ENCODE measurements around the gene MTHFR.

The MTHFR gene

GRCh38 chr1:11802616-11802972 is 3.2 kb downstream of the MTHFR start:
- H3K9me3 ChIP-seq (ENCODE audit: low read length): no peaks in the 10 kb centered on the region
- H3K27me3 ChIP-seq (ENCODE audit: control insufficient read depth in 1 of 2, insufficient read depth in 2 of 2, low read length in 2 of 2): no peaks in the 10 kb centered on the region
- H3K9ac ChIP-seq (ENCODE audit: low read length): peak overlapping the region; percentile 34
- H3K4me3 ChIP-seq (ENCODE audit: low read depth in 1 of 2, low read length in 2 of 2): peak overlapping the region; percentile 60 to 72
- H3K4me1 ChIP-seq (ENCODE audit: insufficient read depth, low read length): peaks cover 39% of the 10 kb centered on the region
- peaks cover 26% of the 10 kb centered on the region for H3K36me3 ChIP-seq (ENCODE audit: insufficient read depth, low read length)
- H3K27ac ChIP-seq (ENCODE audit: low read depth, low read length): peak overlapping the region; percentile 93

DNA sequence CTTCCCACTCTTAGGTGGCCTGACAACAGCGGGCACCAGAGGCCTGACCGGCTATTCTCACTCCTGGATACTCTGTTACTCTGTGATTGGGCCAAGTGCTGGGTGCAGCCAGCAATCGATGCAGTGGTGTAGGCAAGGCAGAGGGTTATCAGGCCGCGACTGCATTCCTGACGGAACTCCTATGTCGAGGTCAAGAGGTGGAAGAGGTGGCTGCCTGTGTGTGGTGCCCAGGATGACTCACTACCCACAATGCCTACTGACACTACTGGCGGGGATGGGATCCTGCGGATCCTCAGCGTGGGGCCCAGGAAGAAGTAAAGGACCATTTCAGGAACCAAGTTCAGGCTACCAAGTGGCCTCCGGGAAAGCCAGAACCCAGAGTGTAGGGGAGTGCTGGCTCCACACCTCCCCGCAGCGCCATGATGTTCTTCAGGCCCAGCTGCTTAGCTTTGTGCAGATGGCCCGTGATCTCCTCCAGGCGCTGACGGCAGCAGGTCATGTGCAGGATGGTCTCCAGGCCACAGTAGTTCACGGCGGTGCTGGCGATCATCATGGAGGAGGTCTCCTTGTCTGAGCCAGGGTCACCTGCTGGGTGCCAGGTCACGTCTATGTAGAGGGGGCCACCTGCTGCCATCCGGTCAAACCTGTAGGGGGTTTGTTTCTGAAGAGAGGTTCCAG is 4.9 kb downstream of the MTHFR start:
- Histone ChIP-seq H3K9me3 (ENCODE audit: low read length) (no peaks in the 10 kb centered on the region), H3K27ac (ENCODE audit: low read depth, low read length) (no peak overlapping the region), H3K9ac (ENCODE audit: low read length) (no peak overlapping the region), H3K4me1 (ENCODE audit: insufficient read depth, low read length) (peaks cover 28% of the 10 kb centered on the region), H3K27me3 (ENCODE audit: control insufficient read depth in 1 of 2, insufficient read depth in 2 of 2, low read length in 2 of 2) (no peaks in the 10 kb centered on the region), H3K36me3 (ENCODE audit: insufficient read depth, low read length) (peaks cover 36% of the 10 kb centered on the region), H3K4me3 (ENCODE audit: low read depth in 1 of 2, low read length in 2 of 2) (no peak overlapping the region)

DNA sequence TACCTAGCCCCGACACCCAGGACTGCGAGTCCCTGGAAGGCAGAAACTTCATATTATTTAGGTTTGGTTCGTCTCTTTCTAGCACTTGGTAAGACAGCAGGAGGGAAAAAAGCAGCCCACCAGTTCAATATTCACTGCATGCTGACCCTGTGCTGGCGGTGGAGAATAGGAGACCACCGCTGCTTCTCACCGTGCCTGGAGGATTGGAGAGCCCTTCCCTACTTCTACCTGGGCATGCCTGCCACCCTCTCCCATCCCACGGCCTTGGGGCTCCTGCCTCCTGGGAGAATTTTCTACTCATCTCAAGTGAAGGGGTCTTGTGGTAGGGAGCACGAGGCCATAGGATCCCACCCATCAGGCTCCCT is 5.4 kb downstream of the MTHFR start:
- H3K4me3 ChIP-seq (ENCODE audit: low read depth in 1 of 2, low read length in 2 of 2): no peak overlapping the region
- peaks cover 28% of the 10 kb centered on the region for H3K4me1 ChIP-seq (ENCODE audit: insufficient read depth, low read length)
- no peak overlapping the region for H3K27ac ChIP-seq (ENCODE audit: low read depth, low read length)
- H3K27me3 ChIP-seq (ENCODE audit: control insufficient read depth in 1 of 2, insufficient read depth in 2 of 2, low read length in 2 of 2): no peaks in the 10 kb centered on the region
- H3K9me3 ChIP-seq (ENCODE audit: low read length): no peaks in the 10 kb centered on the region
- peaks cover 41% of the 10 kb centered on the region for H3K36me3 ChIP-seq (ENCODE audit: insufficient read depth, low read length)
- no peak overlapping the region for H3K9ac ChIP-seq (ENCODE audit: low read length)

DNA sequence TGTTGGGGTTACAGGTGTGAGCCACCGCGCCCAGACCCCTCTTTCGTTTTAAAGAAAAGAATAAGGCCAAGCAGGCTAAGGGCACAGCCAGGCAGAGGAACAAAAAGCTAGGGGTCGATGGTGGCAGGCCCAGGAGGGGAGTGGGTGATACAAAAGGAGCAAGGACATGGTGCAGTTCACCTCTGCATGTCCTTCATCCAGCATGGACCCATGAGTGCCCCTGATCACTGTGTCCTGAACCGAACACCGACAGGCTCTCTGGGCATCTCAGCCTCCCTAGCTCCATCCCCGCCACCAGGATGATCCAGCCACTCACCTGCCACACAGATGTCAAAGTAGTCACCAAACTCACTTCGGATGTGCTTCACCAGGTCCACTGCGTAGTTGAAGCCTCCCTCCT is 5.9 kb downstream of the MTHFR start:
- Histone ChIP-seq H3K9me3 (ENCODE audit: low read length) (no peaks in the 10 kb centered on the region), H3K27ac (ENCODE audit: low read depth, low read length) (no peak overlapping the region), H3K36me3 (ENCODE audit: insufficient read depth, low read length) (peaks cover 46% of the 10 kb centered on the region), H3K4me3 (ENCODE audit: low read depth in 1 of 2, low read length in 2 of 2) (no peak overlapping the region), H3K27me3 (ENCODE audit: control insufficient read depth in 1 of 2, insufficient read depth in 2 of 2, low read length in 2 of 2) (no peaks in the 10 kb centered on the region), H3K9ac (ENCODE audit: low read length) (no peak overlapping the region), H3K4me1 (ENCODE audit: insufficient read depth, low read length) (peaks cover 25% of the 10 kb centered on the region)

- no peak overlapping the region for H3K27ac ChIP-seq (ENCODE audit: low read depth, low read length)
- peaks cover 17% of the 10 kb centered on the region for H3K4me1 ChIP-seq (ENCODE audit: insufficient read depth, low read length)
- no peak overlapping the region for H3K9ac ChIP-seq (ENCODE audit: low read length)
- H3K27me3 ChIP-seq (ENCODE audit: control insufficient read depth in 1 of 2, insufficient read depth in 2 of 2, low read length in 2 of 2): no peaks in the 10 kb centered on the region
- peaks cover 53% of the 10 kb centered on the region for H3K36me3 ChIP-seq (ENCODE audit: insufficient read depth, low read length)
- H3K4me3 ChIP-seq (ENCODE audit: low read depth in 1 of 2, low read length in 2 of 2): no peak overlapping the region
- no peaks in the 10 kb centered on the region for H3K9me3 ChIP-seq (ENCODE audit: low read length)
Observed at GRCh38 chr1:11799099-11799498, 6.7 kb downstream of the MTHFR start.

DNA sequence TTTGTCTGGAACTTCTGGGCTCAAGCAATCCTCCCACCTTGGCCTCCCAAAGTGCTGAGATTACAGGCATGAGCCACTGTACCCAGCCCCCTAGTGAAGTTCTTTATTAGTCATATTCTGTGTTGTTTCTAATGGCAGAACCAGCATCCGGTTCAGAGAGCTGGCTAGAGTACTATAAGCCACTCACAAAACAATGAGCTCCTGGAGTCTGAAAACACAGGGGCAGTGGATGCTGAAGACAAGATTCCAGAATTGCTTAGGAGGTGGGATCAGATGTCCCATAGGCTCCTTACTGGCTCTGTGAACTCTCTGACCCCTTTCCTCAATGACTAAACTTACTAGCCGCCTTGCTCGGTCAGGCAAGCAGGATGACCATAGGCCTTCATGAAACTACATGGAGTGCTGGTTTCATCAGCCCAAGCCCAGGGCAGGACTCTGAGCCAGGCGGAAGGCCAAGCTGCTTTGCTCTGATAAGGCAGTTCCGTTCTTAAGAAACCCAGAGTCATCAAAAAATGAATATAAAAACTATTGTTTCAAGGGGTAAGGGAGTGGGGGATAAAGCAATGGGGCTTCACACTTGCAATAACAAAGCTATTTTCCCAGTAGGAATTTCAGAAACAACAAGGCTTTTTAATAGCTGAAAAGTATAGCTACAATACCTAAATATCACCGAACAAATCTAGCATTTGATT is 8.1 kb downstream of the MTHFR start:
- no peak overlapping the region for H3K27ac ChIP-seq (ENCODE audit: low read depth, low read length)
- peaks cover 11% of the 10 kb centered on the region for H3K4me1 ChIP-seq (ENCODE audit: insufficient read depth, low read length)
- no peaks in the 10 kb centered on the region for H3K9me3 ChIP-seq (ENCODE audit: low read length)
- H3K4me3 ChIP-seq (ENCODE audit: low read depth in 1 of 2, low read length in 2 of 2): no peak overlapping the region
- H3K36me3 ChIP-seq (ENCODE audit: insufficient read depth, low read length): peaks cover 64% of the 10 kb centered on the region
- H3K9ac ChIP-seq (ENCODE audit: low read length): no peak overlapping the region
- H3K27me3 ChIP-seq (ENCODE audit: control insufficient read depth in 1 of 2, insufficient read depth in 2 of 2, low read length in 2 of 2): no peaks in the 10 kb centered on the region

GRCh38 chr1:11796036-11796828 is 9.5 kb downstream of the MTHFR start:
- peaks cover 77% of the 10 kb centered on the region for H3K36me3 ChIP-seq (ENCODE audit: insufficient read depth, low read length)
- H3K4me1 ChIP-seq (ENCODE audit: insufficient read depth, low read length): peaks cover 5% of the 10 kb centered on the region
- H3K9ac ChIP-seq (ENCODE audit: low read length): no peak overlapping the region
- H3K9me3 ChIP-seq (ENCODE audit: low read length): no peaks in the 10 kb centered on the region
- no peak overlapping the region for H3K27ac ChIP-seq (ENCODE audit: low read depth, low read length)
- H3K4me3 ChIP-seq (ENCODE audit: low read depth in 1 of 2, low read length in 2 of 2): no peak overlapping the region
- H3K27me3 ChIP-seq (ENCODE audit: control insufficient read depth in 1 of 2, insufficient read depth in 2 of 2, low read length in 2 of 2): no peaks in the 10 kb centered on the region

DNA sequence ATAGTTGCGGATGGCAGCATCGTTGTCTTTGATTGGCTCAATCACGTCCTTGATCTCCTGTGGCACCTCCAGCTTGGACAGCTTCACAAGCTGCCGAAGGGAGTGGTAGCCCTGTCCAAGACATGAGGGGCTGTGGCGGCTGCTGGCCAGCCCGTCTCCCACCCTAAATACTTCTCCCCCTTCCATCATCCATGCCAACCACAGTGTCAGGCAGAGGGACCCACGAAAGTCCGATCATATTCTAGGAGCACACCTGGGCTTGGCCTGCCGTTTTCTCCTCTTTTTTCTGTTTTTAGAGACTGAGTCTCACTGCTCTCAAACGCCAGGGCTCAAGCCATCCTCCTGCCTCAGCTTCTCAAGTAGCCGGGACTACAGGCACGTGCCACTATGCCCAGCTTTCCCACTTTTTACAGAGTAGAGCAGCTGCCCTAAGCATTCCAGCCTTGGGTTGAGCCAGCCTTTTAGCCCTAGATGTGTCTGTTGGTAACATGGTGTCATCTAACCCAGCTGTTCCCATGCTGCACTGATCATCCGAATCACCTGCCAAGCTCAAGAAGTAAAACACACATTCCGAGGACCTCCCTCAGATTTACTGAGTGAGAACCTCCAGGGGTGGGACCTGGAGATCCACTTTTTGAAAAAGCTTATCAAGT is 10.4 kb downstream of the MTHFR start:
- Histone ChIP-seq H3K9ac (ENCODE audit: low read length) (no peak overlapping the region), H3K9me3 (ENCODE audit: low read length) (no peaks in the 10 kb centered on the region), H3K4me1 (ENCODE audit: insufficient read depth, low read length) (peaks cover 14% of the 10 kb centered on the region), H3K27me3 (ENCODE audit: control insufficient read depth in 1 of 2, insufficient read depth in 2 of 2, low read length in 2 of 2) (no peaks in the 10 kb centered on the region), H3K4me3 (ENCODE audit: low read depth in 1 of 2, low read length in 2 of 2) (no peak overlapping the region), H3K36me3 (ENCODE audit: insufficient read depth, low read length) (peaks cover 72% of the 10 kb centered on the region), H3K27ac (ENCODE audit: low read depth, low read length) (no peak overlapping the region)

GRCh38 chr1:11794446-11795237 is 11.1 kb downstream of the MTHFR start:
- peaks cover 72% of the 10 kb centered on the region for H3K36me3 ChIP-seq (ENCODE audit: insufficient read depth, low read length)
- H3K27me3 ChIP-seq (ENCODE audit: control insufficient read depth in 1 of 2, insufficient read depth in 2 of 2, low read length in 2 of 2): no peaks in the 10 kb centered on the region
- no peak overlapping the region for H3K4me3 ChIP-seq (ENCODE audit: low read depth in 1 of 2, low read length in 2 of 2)
- no peaks in the 10 kb centered on the region for H3K9me3 ChIP-seq (ENCODE audit: low read length)
- H3K4me1 ChIP-seq (ENCODE audit: insufficient read depth, low read length): peaks cover 21% of the 10 kb centered on the region
- H3K27ac ChIP-seq (ENCODE audit: low read depth, low read length): no peak overlapping the region
- H3K9ac ChIP-seq (ENCODE audit: low read length): no peak overlapping the region

- peaks cover 27% of the 10 kb centered on the region for H3K4me1 ChIP-seq (ENCODE audit: insufficient read depth, low read length)
- H3K27me3 ChIP-seq (ENCODE audit: control insufficient read depth in 1 of 2, insufficient read depth in 2 of 2, low read length in 2 of 2): no peaks in the 10 kb centered on the region
- no peaks in the 10 kb centered on the region for H3K9me3 ChIP-seq (ENCODE audit: low read length)
- peaks cover 67% of the 10 kb centered on the region for H3K36me3 ChIP-seq (ENCODE audit: insufficient read depth, low read length)
- no peak overlapping the region for H3K27ac ChIP-seq (ENCODE audit: low read depth, low read length)
- no peak overlapping the region for H3K4me3 ChIP-seq (ENCODE audit: low read depth in 1 of 2, low read length in 2 of 2)
- H3K9ac ChIP-seq (ENCODE audit: low read length): no peak overlapping the region
Observed at GRCh38 chr1:11793819-11794218, 11.9 kb downstream of the MTHFR start.

DNA sequence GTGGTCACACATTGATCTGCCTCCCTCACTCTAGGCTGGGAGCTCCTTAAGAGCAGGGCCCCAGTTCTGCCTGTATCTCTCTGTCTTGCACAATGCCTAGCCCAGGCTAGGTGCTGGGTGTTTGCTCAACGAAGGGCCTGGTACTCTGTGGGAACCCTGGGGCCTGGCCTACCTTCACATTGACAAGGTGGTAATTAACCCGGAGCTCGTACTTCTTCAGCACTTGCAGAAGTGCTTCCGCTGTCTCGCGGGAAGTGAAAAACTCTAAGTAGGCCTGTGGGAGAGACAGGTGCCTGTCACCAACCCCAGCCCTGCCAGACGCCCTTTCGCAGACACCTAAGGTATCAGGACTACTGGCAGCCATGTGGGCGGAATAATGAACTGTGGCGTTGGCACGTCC is 13.7 kb downstream of the MTHFR start:
- Histone ChIP-seq H3K4me1 (ENCODE audit: insufficient read depth, low read length) (peaks cover 44% of the 10 kb centered on the region), H3K27ac (ENCODE audit: low read depth, low read length) (peak overlapping the region; percentile 96), H3K27me3 (ENCODE audit: control insufficient read depth in 1 of 2, insufficient read depth in 2 of 2, low read length in 2 of 2) (no peaks in the 10 kb centered on the region), H3K9ac (ENCODE audit: low read length) (no peak overlapping the region), H3K4me3 (ENCODE audit: low read depth in 1 of 2, low read length in 2 of 2) (no peak overlapping the region), H3K36me3 (ENCODE audit: insufficient read depth, low read length) (peaks cover 64% of the 10 kb centered on the region), H3K9me3 (ENCODE audit: low read length) (no peaks in the 10 kb centered on the region)
